Measurements from ENCODE around the gene SLC17A1. TPM values are rescaled to one million over a fixed set of nuclear protein-coding genes. Genes with fewer than 3 reads are reported as not detected.

Gene SLC17A1
- total RNA-seq, 6 donors from 2014 or later, result not detected

DNA sequence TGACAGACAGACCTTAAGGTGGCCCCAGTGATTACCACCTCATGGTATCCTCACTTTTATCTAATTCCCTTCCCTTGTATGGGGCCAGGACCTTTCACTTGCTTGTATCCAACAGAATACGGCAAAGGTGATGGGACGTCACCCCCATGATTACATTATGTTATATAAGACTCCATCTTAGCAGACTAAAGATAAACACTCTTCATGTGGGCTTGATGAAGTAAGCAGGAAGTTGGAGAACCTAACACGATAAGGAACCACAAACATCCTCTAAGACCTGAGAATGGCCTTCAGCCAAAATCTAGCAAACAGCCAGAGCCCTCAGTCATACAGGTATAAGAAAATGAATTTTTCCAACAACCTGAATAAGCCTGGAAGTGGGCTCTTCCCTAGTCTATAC, 34.2 kb upstream of the SLC17A1 start:
- Histone ChIP-seq H3K27me3 (no peaks in the 10 kb centered on the region), H3K4me3 (no peak overlapping the region), H3K27ac (no peak overlapping the region), H3K4me1 (no peaks in the 10 kb centered on the region), H3K36me3 (no peaks in the 10 kb centered on the region), H3K9me3 (no peaks in the 10 kb centered on the region)
- WGBS, 2 donors, result 14 to 17% methylated on average over 3 of the region's 3 CpGs
- DNase-seq (no peak), ATAC-seq (ENCODE audit: low FRiP score in 2 of 2) (no peak)
- TF ChIP-seq POLR2A (IDR thresholded peaks at IDR 0.05), result no peak

DNA sequence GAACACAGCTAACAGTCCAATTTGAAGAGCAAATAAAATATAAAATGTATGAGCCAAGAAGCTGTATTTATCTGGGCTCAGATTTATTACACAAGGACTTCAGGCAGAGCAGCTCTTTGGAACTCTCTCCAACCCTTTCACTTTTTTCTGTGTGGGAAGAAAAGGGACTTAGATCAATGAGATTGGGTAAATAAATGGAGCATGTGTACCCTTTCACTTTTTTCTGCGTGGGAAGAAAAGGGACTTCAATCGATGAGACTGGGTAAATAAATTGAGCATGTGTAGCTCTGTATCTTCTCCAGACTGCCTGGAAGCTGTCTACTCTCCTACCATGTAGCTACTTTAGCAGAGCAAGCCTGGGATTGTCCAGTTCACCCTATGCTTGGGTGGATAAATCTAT, 31.5 kb upstream of the SLC17A1 start:
- Histone ChIP-seq H3K27ac (no peak overlapping the region), H3K4me1 (no peaks in the 10 kb centered on the region), H3K36me3 (no peaks in the 10 kb centered on the region), H3K27me3 (no peaks in the 10 kb centered on the region), H3K9me3 (no peaks in the 10 kb centered on the region), H3K4me3 (no peak overlapping the region)
- DNase-seq (no peak), ATAC-seq (ENCODE audit: low FRiP score in 2 of 2) (no peak)
- 57 to 63% methylated on average over 2 of the region's 2 CpGs for WGBS, 2 donors
- TF ChIP-seq POLR2A (IDR thresholded peaks at IDR 0.05) (no peak), POLR2AphosphoS5 (IDR thresholded peaks at IDR 0.05) (no peak), EP300 (IDR thresholded peaks at IDR 0.05) (no peak)
- TF ChIP-seq, protein P1, sequence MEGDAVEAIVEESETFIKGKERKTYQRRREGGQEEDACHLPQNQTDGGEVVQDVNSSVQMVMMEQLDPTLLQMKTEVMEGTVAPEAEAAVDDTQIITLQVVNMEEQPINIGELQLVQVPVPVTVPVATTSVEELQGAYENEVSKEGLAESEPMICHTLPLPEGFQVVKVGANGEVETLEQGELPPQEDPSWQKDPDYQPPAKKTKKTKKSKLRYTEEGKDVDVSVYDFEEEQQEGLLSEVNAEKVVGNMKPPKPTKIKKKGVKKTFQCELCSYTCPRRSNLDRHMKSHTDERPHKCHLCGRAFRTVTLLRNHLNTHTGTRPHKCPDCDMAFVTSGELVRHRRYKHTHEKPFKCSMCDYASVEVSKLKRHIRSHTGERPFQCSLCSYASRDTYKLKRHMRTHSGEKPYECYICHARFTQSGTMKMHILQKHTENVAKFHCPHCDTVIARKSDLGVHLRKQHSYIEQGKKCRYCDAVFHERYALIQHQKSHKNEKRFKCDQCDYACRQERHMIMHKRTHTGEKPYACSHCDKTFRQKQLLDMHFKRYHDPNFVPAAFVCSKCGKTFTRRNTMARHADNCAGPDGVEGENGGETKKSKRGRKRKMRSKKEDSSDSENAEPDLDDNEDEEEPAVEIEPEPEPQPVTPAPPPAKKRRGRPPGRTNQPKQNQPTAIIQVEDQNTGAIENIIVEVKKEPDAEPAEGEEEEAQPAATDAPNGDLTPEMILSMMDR (IDR thresholded peaks at IDR 0.05), result no peak

DNA sequence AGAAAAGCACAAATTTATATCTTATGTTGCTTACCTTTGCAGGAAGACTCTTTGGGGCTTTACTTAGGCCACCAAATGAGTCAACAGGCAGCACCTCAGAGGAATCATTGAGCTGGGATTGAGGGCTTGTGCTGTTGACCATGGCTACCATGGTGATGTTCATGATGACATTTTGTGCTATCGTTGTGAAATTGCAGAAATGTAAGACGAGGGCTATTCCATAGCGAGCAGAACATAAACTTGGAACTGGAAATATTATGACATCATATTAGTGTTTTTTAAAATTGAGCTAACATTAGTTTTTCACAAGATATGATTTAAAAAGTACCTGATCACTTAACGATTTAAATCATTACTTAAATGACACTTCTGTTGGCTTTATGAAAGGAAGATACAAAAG, 30.3 kb upstream of the SLC17A1 start:
- no peak overlapping the region for H3K4me3 ChIP-seq
- H3K36me3 ChIP-seq, result no peaks in the 10 kb centered on the region
- no peaks in the 10 kb centered on the region for H3K27me3 ChIP-seq
- no peak for TF ChIP-seq POLR2AphosphoS5 (IDR thresholded peaks at IDR 0.05)
- TF ChIP-seq EP300 (IDR thresholded peaks at IDR 0.05), result no peak
- TF ChIP-seq, protein P1 (IDR thresholded peaks at IDR 0.05), result no peak
- no peak for TF ChIP-seq POLR2A (IDR thresholded peaks at IDR 0.05)
- DNase-seq, result no peak
- H3K4me1 ChIP-seq, result no peaks in the 10 kb centered on the region
- WGBS, 2 donors, result 88% methylated on average over 4 of the region's 4 CpGs
- no peaks in the 10 kb centered on the region for H3K9me3 ChIP-seq
- no peak for ATAC-seq (ENCODE audit: low FRiP score in 2 of 2)
- no peak overlapping the region for H3K27ac ChIP-seq

DNA sequence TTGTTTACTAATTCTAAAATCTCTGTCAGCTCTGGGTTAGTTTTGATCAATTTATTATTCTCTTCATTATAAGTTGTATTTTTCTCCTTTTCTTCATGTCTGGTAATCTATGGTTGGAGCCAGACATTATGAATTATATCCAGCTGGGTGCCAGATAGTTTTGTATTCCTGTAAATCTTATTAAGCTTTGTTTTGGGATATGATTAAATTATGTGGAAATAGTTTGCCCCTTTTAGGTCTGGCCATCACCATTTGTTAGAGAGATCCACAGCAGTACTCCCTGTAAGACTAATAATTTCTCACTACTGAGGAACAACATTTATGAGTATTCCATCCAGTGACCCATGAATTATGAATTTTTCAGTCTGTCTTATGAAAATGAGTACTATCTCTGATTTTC, 20.9 kb upstream of the SLC17A1 start:
- Histone ChIP-seq H3K27ac (no peak overlapping the region), H3K9me3 (no peaks in the 10 kb centered on the region), H3K27me3 (no peaks in the 10 kb centered on the region), H3K4me3 (no peak overlapping the region), H3K36me3 (no peaks in the 10 kb centered on the region), H3K4me1 (no peaks in the 10 kb centered on the region)
- ATAC-seq (ENCODE audit: low FRiP score in 2 of 2) (no peak), DNase-seq (no peak)
- TF ChIP-seq, protein P1 (IDR thresholded peaks at IDR 0.05), result no peak
- TF ChIP-seq EP300 (IDR thresholded peaks at IDR 0.05) (no peak), POLR2A (IDR thresholded peaks at IDR 0.05) (no peak), POLR2AphosphoS5 (IDR thresholded peaks at IDR 0.05) (no peak)

DNA sequence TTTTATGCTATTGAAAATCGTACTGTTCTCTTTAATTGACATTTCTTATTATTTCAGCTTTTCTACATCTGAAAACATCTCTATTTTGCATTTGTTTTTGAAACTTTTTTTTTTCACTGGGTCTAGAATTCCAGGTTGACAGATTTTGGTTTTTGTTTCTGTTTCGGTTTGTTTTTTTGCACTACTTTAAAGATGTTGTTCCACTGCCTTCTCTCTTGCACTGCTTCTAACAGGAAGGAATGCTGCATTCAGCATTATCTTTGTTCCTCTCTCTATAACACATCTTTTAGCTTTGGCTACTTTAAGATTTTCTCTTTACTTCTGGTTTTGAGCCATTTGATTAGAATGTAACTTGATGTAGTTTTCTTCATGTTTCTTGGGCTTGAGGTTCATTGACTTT, 20.1 kb upstream of the SLC17A1 start:
- no peak overlapping the region for H3K4me3 ChIP-seq
- 80 to 83% methylated on average over 2 of the region's 2 CpGs for WGBS, 2 donors
- ATAC-seq (ENCODE audit: low FRiP score in 2 of 2) (no peak), DNase-seq (no peak)
- H3K9me3 ChIP-seq, result no peaks in the 10 kb centered on the region
- H3K27me3 ChIP-seq, result no peaks in the 10 kb centered on the region
- H3K36me3 ChIP-seq, result no peaks in the 10 kb centered on the region
- no peaks in the 10 kb centered on the region for H3K4me1 ChIP-seq
- no peak for TF ChIP-seq POLR2AphosphoS5 (IDR thresholded peaks at IDR 0.05)
- TF ChIP-seq, protein P1 (IDR thresholded peaks at IDR 0.05), result no peak
- no peak for TF ChIP-seq POLR2A (IDR thresholded peaks at IDR 0.05)
- TF ChIP-seq EP300 (IDR thresholded peaks at IDR 0.05), result no peak
- H3K27ac ChIP-seq, result no peak overlapping the region
